Mucosa of rectum (tissue), 2 donors: ENCODE results near the gene CAPZB.

Source experiments
- H3K27ac ChIP-seq, 2 donors: one replicate each; pipeline ENCODE4 v1.7.0; 2013; ENCODE audit warnings: inconsistent platforms in 2 of 2, low read depth in 2 of 2, low read length in 2 of 2
- H3K27me3 ChIP-seq, 2 donors: one replicate each; pipeline ENCODE4 v1.7.0; 2013; ENCODE audit warnings: low read length in 2 of 2; ENCODE audit not compliant: control insufficient read depth in 2 of 2, insufficient read depth in 2 of 2
- H3K36me3 ChIP-seq, 2 donors: one replicate each; pipeline ENCODE4 v1.7.0; 2013; ENCODE audit warnings: low read length in 2 of 2; ENCODE audit not compliant: control insufficient read depth in 2 of 2, insufficient read depth in 2 of 2
- H3K4me1 ChIP-seq, 2 donors: one replicate each; pipeline ENCODE4 v1.7.0; 2013; ENCODE audit warnings: low read length in 2 of 2, mild to moderate bottlenecking in 1 of 2; ENCODE audit not compliant: control insufficient read depth in 2 of 2, insufficient read depth in 2 of 2
- H3K4me3 ChIP-seq, 2 donors: one replicate each; pipeline ENCODE4 v1.7.0; 2013; ENCODE audit warnings: low read length in 2 of 2
- H3K9ac ChIP-seq, 2 donors: one replicate each; pipeline ENCODE4 v1.7.0; 2013; ENCODE audit warnings: low read length in 2 of 2, low read depth in 1 of 2, mild to moderate bottlenecking in 1 of 2
- H3K9me3 ChIP-seq, 2 donors: one replicate each; pipeline ENCODE4 v1.7.0; 2013; ENCODE audit warnings: low read length in 2 of 2; ENCODE audit not compliant: control insufficient read depth in 2 of 2
- donor health status: healthy.
- donor health status: Normal muscosa, but diverticular disease.

The CAPZB gene

DNA sequence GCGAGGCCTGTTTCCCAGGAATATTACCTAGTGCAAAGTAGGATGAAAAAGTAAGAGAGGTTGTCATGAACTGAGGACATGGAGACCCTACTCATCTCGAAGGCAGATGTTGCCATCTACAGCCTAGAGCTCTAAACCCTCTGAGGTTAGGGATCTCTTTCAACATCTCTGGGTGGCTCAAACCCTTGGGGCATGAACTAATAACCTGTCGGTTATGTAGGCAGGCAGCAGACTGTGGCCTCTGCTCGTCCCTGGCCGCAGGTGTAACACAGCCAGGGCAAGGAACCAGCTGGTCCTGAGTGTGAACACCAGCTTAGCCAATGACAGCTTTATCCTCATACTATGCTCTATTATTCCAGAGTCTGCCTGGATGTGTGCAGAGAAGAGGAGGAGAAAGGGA lies 13.2 kb downstream of the CAPZB start:
- Histone ChIP-seq H3K27me3 (no peaks in the 10 kb centered on the region), H3K4me3 (no peak overlapping the region), H3K9me3 (no peaks in the 10 kb centered on the region), H3K4me1 (peaks cover 51 to 53% of the 10 kb centered on the region in 2 donors), H3K9ac (no peak overlapping the region), H3K36me3 (peaks cover 8 to 17% of the 10 kb centered on the region in 2 donors), H3K27ac (peak overlapping the region in 1 of 2 donors; percentile 14)

DNA sequence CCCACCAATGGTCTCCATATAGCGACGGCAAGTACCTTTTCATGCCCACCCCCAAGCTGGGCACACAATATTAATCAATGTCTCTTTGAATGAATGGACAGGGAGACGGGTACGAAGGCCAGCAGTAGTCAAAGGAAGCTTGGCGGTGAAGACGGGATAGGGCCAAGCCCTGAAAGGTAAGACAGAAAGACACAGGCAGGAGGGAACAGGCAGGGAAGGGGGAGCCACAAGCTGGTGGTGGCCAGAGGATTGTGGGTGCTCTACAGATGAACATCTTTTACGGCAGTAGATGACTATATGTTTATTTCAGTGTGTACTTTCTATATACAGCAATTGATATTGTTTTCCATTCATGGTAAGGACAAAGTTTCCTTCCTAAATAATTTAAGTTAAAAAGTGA lies 16.3 kb downstream of the CAPZB start:
- H3K4me1 ChIP-seq, result peaks cover 56 to 57% of the 10 kb centered on the region in 2 donors
- no peaks in the 10 kb centered on the region for H3K27me3 ChIP-seq
- H3K9me3 ChIP-seq, result no peaks in the 10 kb centered on the region
- H3K9ac ChIP-seq, result peak overlapping the region; percentile 64 to 75
- peaks cover 3 to 28% of the 10 kb centered on the region in 2 donors for H3K36me3 ChIP-seq
- H3K27ac ChIP-seq, result peak overlapping the region; percentile 96 to 97
- peak overlapping the region; percentile 47 to 49 for H3K4me3 ChIP-seq

DNA sequence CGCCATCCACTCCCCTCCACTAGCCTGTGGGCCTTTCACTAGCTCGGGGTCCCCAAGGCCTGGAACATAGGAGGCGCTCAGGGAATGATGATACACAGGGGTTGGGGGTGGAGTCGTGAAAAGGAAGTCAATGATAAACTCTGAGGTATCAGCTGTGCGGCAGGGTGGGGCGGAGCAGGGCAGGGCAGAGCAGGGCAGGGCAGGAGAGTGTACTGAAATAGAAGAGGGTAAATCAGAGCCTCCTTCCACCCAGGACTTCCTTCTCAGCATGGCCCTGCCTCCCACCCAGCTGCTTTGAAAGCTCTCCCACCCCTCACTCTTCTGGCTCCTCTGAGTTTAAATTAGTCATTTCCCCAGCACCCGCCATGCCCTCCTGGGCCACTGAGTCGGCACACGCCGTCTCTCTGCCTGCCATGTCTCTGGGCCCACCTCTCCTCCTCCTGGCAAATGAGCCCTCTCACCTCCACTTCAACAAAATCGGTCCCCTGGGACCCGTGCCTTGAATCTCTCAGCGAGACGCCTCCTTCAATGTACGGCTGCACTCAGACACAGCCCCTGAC lies 16.9 kb downstream of the CAPZB start:
- H3K4me1 ChIP-seq, result peaks cover 57 to 60% of the 10 kb centered on the region in 2 donors
- peaks cover 3 to 28% of the 10 kb centered on the region in 2 donors for H3K36me3 ChIP-seq
- H3K9me3 ChIP-seq, result no peaks in the 10 kb centered on the region
- H3K27me3 ChIP-seq, result no peaks in the 10 kb centered on the region
- peak overlapping the region; percentile 64 to 75 for H3K9ac ChIP-seq
- H3K27ac ChIP-seq, result peak overlapping the region; percentile 96 to 97
- H3K4me3 ChIP-seq, result peak overlapping the region; percentile 47 to 49

DNA sequence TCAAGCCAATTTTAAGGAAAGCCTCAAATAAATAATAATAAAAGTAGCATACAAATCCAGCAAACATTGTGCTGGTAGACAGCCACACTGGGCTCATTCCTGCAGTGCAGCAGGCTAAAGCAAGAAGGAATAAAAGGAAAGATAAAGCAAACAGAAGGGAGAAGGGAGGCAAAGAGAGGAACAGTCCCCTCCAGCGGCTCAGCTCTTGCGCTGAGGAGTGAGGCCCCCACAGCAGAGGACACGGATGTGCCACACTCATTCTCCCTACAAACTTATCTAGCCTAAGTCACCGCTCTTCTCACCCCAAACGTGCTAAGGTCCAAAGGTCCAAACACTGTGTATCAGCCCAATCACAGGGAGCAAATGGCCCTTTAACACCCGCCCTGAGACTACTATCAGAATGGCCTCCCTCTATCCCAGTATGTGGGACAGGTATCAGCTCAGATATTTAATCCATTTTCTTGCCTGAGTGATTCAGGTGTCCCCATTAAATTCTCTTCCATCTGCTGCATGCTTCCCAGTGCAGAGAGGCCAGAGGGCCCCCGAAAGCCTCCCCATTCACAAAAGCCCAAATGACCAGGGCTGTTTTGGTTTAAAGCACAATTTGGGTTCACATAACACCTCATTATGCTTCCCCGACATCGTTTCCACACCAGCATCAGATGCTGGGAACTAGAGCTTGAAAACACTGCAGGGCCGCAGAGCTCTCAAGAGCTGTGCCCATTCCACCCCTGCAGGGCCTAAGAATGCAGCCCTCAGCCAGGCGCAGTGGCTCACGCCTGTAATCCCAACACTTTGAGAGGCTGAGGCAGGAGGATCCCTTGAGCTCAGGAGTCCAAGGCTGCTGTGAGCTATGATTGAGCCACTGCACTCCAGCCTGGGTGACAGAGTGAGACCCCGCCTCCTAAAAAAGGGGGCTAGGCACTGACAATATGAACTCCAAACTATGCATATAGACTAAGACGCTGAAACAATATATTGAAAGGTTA lies 17.8 kb downstream of the CAPZB start:
- peaks cover 66 to 69% of the 10 kb centered on the region in 2 donors for H3K4me1 ChIP-seq
- H3K4me3 ChIP-seq, result peak overlapping the region in 1 of 2 donors; percentile 0

DNA sequence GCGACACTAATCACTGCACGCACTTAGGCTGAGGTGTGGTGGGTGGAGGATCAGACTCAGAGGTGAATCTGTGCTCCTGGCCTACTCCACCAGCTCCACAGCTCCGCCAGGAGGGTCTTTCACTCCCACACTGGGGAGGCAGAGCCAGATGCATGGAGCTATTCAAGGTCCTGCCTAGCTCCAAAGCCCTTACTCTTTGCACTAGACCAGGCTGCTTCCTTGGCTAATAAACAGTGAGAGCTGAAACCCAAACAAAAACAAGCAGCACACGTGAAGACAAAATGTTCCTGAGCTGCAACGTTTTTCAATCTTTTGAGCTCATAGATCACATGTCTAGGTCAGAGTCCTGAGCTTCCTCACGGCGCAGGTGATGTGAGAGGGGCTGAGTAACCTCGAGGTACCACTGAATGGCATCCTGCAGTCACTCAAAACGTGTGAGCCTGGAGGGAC lies 19.2 kb downstream of the CAPZB start:
- peaks cover 68 to 73% of the 10 kb centered on the region in 2 donors for H3K4me1 ChIP-seq
- H3K27ac ChIP-seq, result peak overlapping the region; percentile 30 to 58
- no peak overlapping the region for H3K4me3 ChIP-seq
- no peaks in the 10 kb centered on the region for H3K27me3 ChIP-seq
- H3K9ac ChIP-seq, result no peak overlapping the region
- H3K36me3 ChIP-seq, result peaks cover 0 to 16% of the 10 kb centered on the region in 2 donors
- H3K9me3 ChIP-seq, result no peaks in the 10 kb centered on the region

More for the DNA sequence above, 17.8 kb downstream of the CAPZB start:
- Histone ChIP-seq H3K9ac (peak overlapping the region; percentile 23 to 24), H3K36me3 (peaks cover 3 to 25% of the 10 kb centered on the region in 2 donors), H3K9me3 (no peaks in the 10 kb centered on the region), H3K27me3 (no peaks in the 10 kb centered on the region), H3K27ac (peak overlapping the region; percentile 96 to 97)

DNA sequence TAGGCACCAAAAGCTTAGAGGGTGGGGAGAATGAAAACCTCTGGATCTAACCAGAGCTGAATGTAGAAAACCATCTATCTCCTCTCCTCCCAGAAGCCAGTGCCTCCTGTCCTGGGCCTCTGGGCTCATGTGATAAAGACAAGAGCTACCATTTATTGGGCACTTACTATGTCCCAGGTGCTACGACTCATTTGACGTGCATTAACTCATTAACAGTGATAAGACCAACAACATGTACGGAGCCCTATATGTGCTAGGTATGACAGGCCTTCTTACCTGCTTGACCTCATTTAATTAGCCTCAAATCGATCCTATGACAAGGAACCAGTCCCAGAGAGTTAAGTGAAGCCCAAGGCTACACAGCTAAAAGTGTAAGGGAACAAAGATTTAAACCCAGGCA lies 19.7 kb downstream of the CAPZB start:
- Histone ChIP-seq H3K9me3 (no peaks in the 10 kb centered on the region), H3K4me1 (peaks cover 65 to 76% of the 10 kb centered on the region in 2 donors), H3K9ac (no peak overlapping the region), H3K36me3 (peaks cover 0 to 13% of the 10 kb centered on the region in 2 donors), H3K27me3 (no peaks in the 10 kb centered on the region), H3K27ac (peak overlapping the region; percentile 23 to 58), H3K4me3 (no peak overlapping the region)

DNA sequence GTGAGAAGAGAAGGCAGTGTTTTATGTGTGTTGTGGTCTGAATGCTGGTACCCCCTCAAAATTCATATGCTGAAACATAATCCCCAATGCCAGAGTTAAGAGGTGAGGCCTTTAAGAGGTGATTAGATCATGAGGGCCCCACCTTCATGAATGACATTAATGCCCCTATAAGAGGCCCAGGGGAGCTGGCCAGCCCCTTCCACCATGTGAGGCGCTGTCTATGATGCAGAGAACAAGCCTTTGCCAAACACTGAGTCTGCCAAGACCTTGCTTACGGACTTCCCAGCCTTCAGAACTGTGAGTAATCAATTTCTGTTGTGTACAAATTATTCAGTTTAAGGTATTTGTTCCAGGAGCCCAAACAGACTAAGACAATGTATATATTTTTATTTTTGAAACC lies 20.2 kb downstream of the CAPZB start:
- no peak overlapping the region for H3K4me3 ChIP-seq
- H3K36me3 ChIP-seq, result peaks cover 0 to 13% of the 10 kb centered on the region in 2 donors
- no peaks in the 10 kb centered on the region for H3K9me3 ChIP-seq
- H3K27me3 ChIP-seq, result no peaks in the 10 kb centered on the region
- no peak overlapping the region for H3K9ac ChIP-seq
- H3K27ac ChIP-seq, result peak overlapping the region in 1 of 2 donors; percentile 58
- H3K4me1 ChIP-seq, result peaks cover 61 to 72% of the 10 kb centered on the region in 2 donors

DNA sequence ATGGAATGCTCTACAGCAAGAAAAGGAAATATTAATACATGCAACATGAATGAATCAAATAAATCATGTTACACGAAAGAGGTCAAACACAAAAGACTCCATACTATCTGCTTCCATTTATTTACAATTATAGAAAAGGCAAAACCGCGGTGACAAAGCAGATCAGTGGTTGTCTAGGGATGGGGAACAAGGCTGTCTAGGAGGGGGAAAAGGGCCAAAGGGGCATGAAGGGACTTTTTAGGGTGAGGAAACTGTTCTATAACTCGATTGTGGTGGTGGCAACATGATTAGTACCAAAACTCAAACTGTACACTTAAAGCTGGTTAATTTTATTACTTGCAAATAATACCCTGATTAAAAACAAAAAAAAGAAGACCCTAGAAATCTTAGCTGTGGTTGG lies 20.6 kb downstream of the CAPZB start:
- Histone ChIP-seq H3K9me3 (no peaks in the 10 kb centered on the region), H3K36me3 (peaks cover 0 to 13% of the 10 kb centered on the region in 2 donors), H3K4me1 (peaks cover 58 to 68% of the 10 kb centered on the region in 2 donors), H3K4me3 (no peak overlapping the region), H3K27ac (no peak overlapping the region), H3K27me3 (no peaks in the 10 kb centered on the region), H3K9ac (no peak overlapping the region)

DNA sequence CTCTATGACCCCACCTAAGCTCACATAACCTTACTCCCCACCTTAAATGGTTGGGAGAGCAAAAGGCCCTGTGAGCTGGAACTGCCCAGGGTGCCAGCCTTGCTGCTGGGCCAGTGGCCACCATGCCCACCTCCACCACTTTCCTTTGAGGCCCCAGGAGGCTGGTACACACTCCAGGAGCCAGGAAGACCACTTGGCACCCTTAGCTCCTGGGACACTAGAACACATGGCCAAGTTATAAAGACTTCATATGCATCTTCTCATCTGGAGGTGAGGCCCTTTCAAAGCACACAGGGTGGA lies 21.9 kb downstream of the CAPZB start:
- peak overlapping the region; percentile 49 to 67 for H3K27ac ChIP-seq
- H3K27me3 ChIP-seq, result no peaks in the 10 kb centered on the region
- H3K9ac ChIP-seq, result peak overlapping the region in 1 of 2 donors; percentile 41
- H3K4me3 ChIP-seq, result no peak overlapping the region
- peaks cover 0 to 13% of the 10 kb centered on the region in 2 donors for H3K36me3 ChIP-seq
- peaks cover 57 to 66% of the 10 kb centered on the region in 2 donors for H3K4me1 ChIP-seq
- no peaks in the 10 kb centered on the region for H3K9me3 ChIP-seq
